Measurements from ENCODE around the gene FAM3B.

- no peak for TF ChIP-seq BHLHE40 (IDR thresholded peaks at IDR 0.05; ENCODE audit: borderline replicate concordance)
- no peak for TF ChIP-seq TARDBP (IDR thresholded peaks at IDR 0.05)
- no peak for TF ChIP-seq FOXK2 (IDR thresholded peaks at IDR 0.05)
- no peak for TF ChIP-seq CTBP1 (IDR thresholded peaks at IDR 0.05; ENCODE audit: borderline replicate concordance)
- no peak for TF ChIP-seq SP1 (IDR thresholded peaks at IDR 0.05)
Observed at GRCh38 chr21:41390043-41390639, 73.5 kb downstream of the FAM3B start.

Measured in HEK293T (cell line).